Measurements from ENCODE around the gene SLC24A5.

DNA sequence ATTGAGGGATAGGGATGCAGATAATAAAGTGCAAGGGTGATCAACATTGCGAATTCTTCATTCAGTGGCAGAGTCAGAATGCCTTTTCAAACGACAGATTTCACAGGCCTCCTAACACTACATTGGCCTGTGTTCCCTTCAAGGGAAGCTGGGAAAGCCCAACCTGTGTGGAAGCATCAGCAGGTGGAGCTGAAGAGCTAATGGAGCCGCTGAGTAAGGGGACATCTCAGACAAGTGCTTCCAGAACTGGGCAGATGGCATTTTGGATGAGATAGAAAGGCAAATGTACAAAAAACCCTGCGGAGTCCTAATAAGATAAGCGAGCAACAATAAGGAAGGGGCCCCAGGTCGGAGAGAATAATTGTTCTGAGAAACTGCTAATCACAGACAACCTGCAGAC, 8.5 kb upstream of the SLC24A5 start:
- TF ChIP-seq, protein P1, sequence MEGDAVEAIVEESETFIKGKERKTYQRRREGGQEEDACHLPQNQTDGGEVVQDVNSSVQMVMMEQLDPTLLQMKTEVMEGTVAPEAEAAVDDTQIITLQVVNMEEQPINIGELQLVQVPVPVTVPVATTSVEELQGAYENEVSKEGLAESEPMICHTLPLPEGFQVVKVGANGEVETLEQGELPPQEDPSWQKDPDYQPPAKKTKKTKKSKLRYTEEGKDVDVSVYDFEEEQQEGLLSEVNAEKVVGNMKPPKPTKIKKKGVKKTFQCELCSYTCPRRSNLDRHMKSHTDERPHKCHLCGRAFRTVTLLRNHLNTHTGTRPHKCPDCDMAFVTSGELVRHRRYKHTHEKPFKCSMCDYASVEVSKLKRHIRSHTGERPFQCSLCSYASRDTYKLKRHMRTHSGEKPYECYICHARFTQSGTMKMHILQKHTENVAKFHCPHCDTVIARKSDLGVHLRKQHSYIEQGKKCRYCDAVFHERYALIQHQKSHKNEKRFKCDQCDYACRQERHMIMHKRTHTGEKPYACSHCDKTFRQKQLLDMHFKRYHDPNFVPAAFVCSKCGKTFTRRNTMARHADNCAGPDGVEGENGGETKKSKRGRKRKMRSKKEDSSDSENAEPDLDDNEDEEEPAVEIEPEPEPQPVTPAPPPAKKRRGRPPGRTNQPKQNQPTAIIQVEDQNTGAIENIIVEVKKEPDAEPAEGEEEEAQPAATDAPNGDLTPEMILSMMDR (IDR thresholded peaks at IDR 0.05 in 8 of 11, conservative IDR thresholded peaks at IDR 0.05 in 3 of 11), result no peak
- TF ChIP-seq POLR2AphosphoS5 (IDR thresholded peaks at IDR 0.05) (no peak), POLR2A (IDR thresholded peaks at IDR 0.05) (no peak)
